GM12891 (cell line): ENCODE results near the gene PTPRQ.
A peak's percentile ranks its signal among the peaks of the same experiment; 100 is the strongest.

Experiments
- DNase-seq: peaks from one replicate; pipeline ENCODE4 v3.0.0; 2011; ENCODE audit warnings: low spot score; ENCODE audit not compliant: insufficient read length
- FAIRE-seq: peaks from 2 replicates; lab custom pipeline; 2011; peaks lifted over from hg19 to GRCh38; lab: Jason Lieb, UNC
- PAX5 ChIP-seq: IDR thresholded peaks from 2 replicates; pipeline ENCODE4 v1.6.1; 2011; ENCODE audit warnings: low read length, moderate library complexity, mild to moderate bottlenecking; ENCODE audit not compliant: insufficient read depth, severe bottlenecking
- POLR2A ChIP-seq: IDR thresholded peaks from 2 replicates; pipeline ENCODE4 v1.6.1; 2011; ENCODE audit warnings: low read depth, low read length, control low read depth
- POLR2AphosphoS5 ChIP-seq: IDR thresholded peaks from 2 replicates; pipeline ENCODE4 v1.6.1; 2011; ENCODE audit warnings: low read depth, low read length, control low read depth
- POU2F2 ChIP-seq: IDR thresholded peaks from 2 replicates; pipeline ENCODE4 v1.6.1; 2011; ENCODE audit warnings: low read depth, mild to moderate bottlenecking, control low read depth, low read length, moderate library complexity
- SPI1 ChIP-seq: IDR thresholded peaks from 2 replicates; pipeline ENCODE4 v1.6.1; 2011; ENCODE audit warnings: low read depth, low read length, control low read depth
- TAF1 ChIP-seq: IDR thresholded peaks from 2 replicates; pipeline ENCODE4 v1.6.1; 2011; ENCODE audit warnings: low read depth, low read length, control low read depth

PTPRQ gene

GRCh38 chr12:80494836-80495235, 50.8 kb downstream of the PTPRQ start:
- no peak for FAIRE-seq
- DNase-seq: no peak
- TF ChIP-seq POLR2A (no peak), POU2F2 (no peak), SPI1 (no peak), POLR2AphosphoS5 (no peak)

GRCh38 chr12:80498059-80498728, 54.2 kb downstream of the PTPRQ start:
- DNase-seq (no peak), FAIRE-seq (no peak)
- TF ChIP-seq POU2F2: no peak
- TF ChIP-seq SPI1: peak; percentile 52

GRCh38 chr12:80504389-80505163, 60.5 kb downstream of the PTPRQ start:
- TF ChIP-seq SPI1 (peak; percentile 86), PAX5 (no peak)
- DNase-seq (no peak), FAIRE-seq (peak; percentile 66)

GRCh38 chr12:80509781-80510556, 65.9 kb downstream of the PTPRQ start:
- DNase-seq: no peak
- no peak for FAIRE-seq

GRCh38 chr12:80512781-80513180, 68.7 kb downstream of the PTPRQ start:
- FAIRE-seq: no peak
- no peak for TF ChIP-seq POU2F2
- no peak for TF ChIP-seq POLR2A
- TF ChIP-seq TAF1: no peak
- no peak for TF ChIP-seq SPI1
- TF ChIP-seq PAX5: no peak
- no peak for TF ChIP-seq POLR2AphosphoS5
- no peak for DNase-seq

More at GRCh38 chr12:80509781-80510556, 65.9 kb downstream of the PTPRQ start:
- TF ChIP-seq PAX5 (no peak), TAF1 (no peak), POLR2A (no peak), SPI1 (no peak), POLR2AphosphoS5 (no peak), POU2F2 (no peak)

GRCh38 chr12:80513211-80513610, 69.2 kb downstream of the PTPRQ start:
- TF ChIP-seq PAX5: no peak
- TF ChIP-seq POU2F2: no peak
- TF ChIP-seq POLR2A: no peak
- no peak for TF ChIP-seq TAF1
- TF ChIP-seq POLR2AphosphoS5: no peak
- no peak for TF ChIP-seq SPI1
- FAIRE-seq (no peak), DNase-seq (no peak)

- TF ChIP-seq POLR2A (no peak), TAF1 (no peak), POU2F2 (no peak), SPI1 (no peak), POLR2AphosphoS5 (no peak), PAX5 (no peak)
- no peak for DNase-seq
- no peak for FAIRE-seq
Measured at GRCh38 chr12:80517655-80518054, 73.6 kb downstream of the PTPRQ start.

- FAIRE-seq: no peak
- no peak for DNase-seq
- no peak for TF ChIP-seq PAX5
- no peak for TF ChIP-seq SPI1
- no peak for TF ChIP-seq POLR2AphosphoS5
- no peak for TF ChIP-seq POLR2A
- no peak for TF ChIP-seq TAF1
- no peak for TF ChIP-seq POU2F2
Measured at GRCh38 chr12:80531646-80532045, 87.6 kb downstream of the PTPRQ start.

- FAIRE-seq: no peak
- no peak for DNase-seq
Measured at GRCh38 chr12:80539029-80539428, 95.0 kb downstream of the PTPRQ start.

More at GRCh38 chr12:80539029-80539428, 95.0 kb downstream of the PTPRQ start:
- TF ChIP-seq TAF1 (no peak), SPI1 (no peak), POU2F2 (no peak), PAX5 (no peak), POLR2AphosphoS5 (no peak), POLR2A (no peak)
